Measurements from ENCODE around the gene CHP1.

The CHP1 gene

GRCh38 chr15:41230650-41231421, at the start of gene CHP1, which contains the start of gene EXD1 (continued):
- TF ChIP-seq ZNF518A (tag by site-specific recombination; conservative IDR thresholded peaks at IDR 0.05; ENCODE audit: low read depth) (no peak), ZSCAN18 (tag by site-specific recombination; IDR thresholded peaks at IDR 0.05) (no peak), ZFP37 (tag by site-specific recombination; IDR thresholded peaks at IDR 0.05) (peak; percentile 31; the same call in 1 of the 2 replicates), ZNF843 (tag by site-specific recombination; IDR thresholded peaks at IDR 0.05) (0 out of 2 replicates have a peak, but pooled peaks have one; percentile 53), ZNF404 (tag by site-specific recombination; IDR thresholded peaks at IDR 0.05) (no peak), ZNF623 (tag by site-specific recombination; IDR thresholded peaks at IDR 0.05) (no peak; the same call in none of the 2 replicates), ZNF704 (tag by site-specific recombination; IDR thresholded peaks at IDR 0.05) (no peak), ZNF302 (tag by site-specific recombination; IDR thresholded peaks at IDR 0.05; ENCODE audit: low read depth) (no peak), MYNN (tag by site-specific recombination; IDR thresholded peaks at IDR 0.05; ENCODE audit: borderline replicate concordance) (no peak), ZNF561 (tag by site-specific recombination; IDR thresholded peaks at IDR 0.05; ENCODE audit: borderline replicate concordance) (no peak), SCRT1 (tag by site-specific recombination; IDR thresholded peaks at IDR 0.05; ENCODE audit: borderline replicate concordance) (no peak), ZNF248 (tag by site-specific recombination; IDR thresholded peaks at IDR 0.05) (no peak), ELK4 (IDR thresholded peaks at IDR 0.05; ENCODE audit: borderline replicate concordance, low read depth, low read length) (no peak), ZNF785 (tag by site-specific recombination; IDR thresholded peaks at IDR 0.05) (no peak), KLF7 (tag by site-specific recombination; IDR thresholded peaks at IDR 0.05; ENCODE audit: borderline replicate concordance) (peak; percentile 48; the same call in 1 of the 2 replicates), ZNF398 (tag by site-specific recombination; IDR thresholded peaks at IDR 0.05) (peak; percentile 91), SP7 (tag by site-specific recombination; IDR thresholded peaks at IDR 0.05) (peak; percentile 88), REST (tag by site-specific recombination; IDR thresholded peaks at IDR 0.05) (no peak), ZSCAN16 (tag by site-specific recombination; IDR thresholded peaks at IDR 0.05) (no peak), KLF17 (tag by site-specific recombination; IDR thresholded peaks at IDR 0.05) (peak; percentile 91; the same call in 1 of the 2 replicates), ZNF677 (tag by site-specific recombination; IDR thresholded peaks at IDR 0.05) (no peak)
